IMR-90 (cell line): ENCODE data around the gene REPS2. TPM values are rescaled to one million over a fixed set of nuclear protein-coding genes. Genes with fewer than 3 reads are reported as not detected.

Experiments
- ATAC-seq: fragments of 200-7000 bp; cut with Tn5 transposase; 2 replicates; pipeline ENCODE4 v1.9.1; 2020; ENCODE audit warnings: low read depth, mild to moderate bottlenecking, moderate library complexity
- BruUV-seq: library from RNA; stranded (reverse); fragments of 400-500 nt; replicated peaks from 2 replicates; lab custom pipeline; 2021; lab: Mats Ljungman, UMichigan
- CTCF ChIA-PET: fragments of 300-600 bp; formaldehyde crosslinking; extraction: SDS; loops from one replicate; lab custom pipeline; 2021; ENCODE audit warnings: antibody characterized with exemption; lab: Yijun Ruan, JAX
- POLR2A ChIA-PET: fragments of 300-600 bp; sonication (Branson Sonifier 250); formaldehyde crosslinking; loops from one replicate; lab custom pipeline; 2022; ENCODE audit warnings: antibody characterized with exemption; ENCODE audit not compliant: unreplicated experiment; lab: Charles Lee
- DNase-seq: peaks from one replicate; pipeline ENCODE4 v3.0.0; 2013
- H2AFZ ChIP-seq: replicated peaks from 2 replicates; pipeline ENCODE3; 2013; ENCODE audit warnings: low read length, mild to moderate bottlenecking; ENCODE audit not compliant: poor library complexity
- H2AK5ac ChIP-seq: 2 replicates; pipeline ENCODE4 v1.6.1; 2013; ENCODE audit warnings: low read depth, low read length, inconsistent platforms
- H2AK9ac ChIP-seq: replicated peaks from 2 replicates; pipeline ENCODE3; 2013; ENCODE audit warnings: mild to moderate bottlenecking, low read depth, low read length, moderate library complexity; ENCODE audit not compliant: poor library complexity
- H2BK120ac ChIP-seq: 2 replicates; pipeline ENCODE4 v1.6.1; 2013; ENCODE audit warnings: low read depth, low read length, inconsistent platforms
- H2BK15ac ChIP-seq: 3 replicates; pipeline ENCODE4 v1.6.1; 2013; ENCODE audit warnings: low read depth, low read length, inconsistent platforms
- H2BK20ac ChIP-seq: 2 replicates; pipeline ENCODE4 v1.6.1; 2013; ENCODE audit warnings: low read depth, mild to moderate bottlenecking, inconsistent platforms, low read length, moderate library complexity
- H2BK5ac ChIP-seq: 2 replicates; pipeline ENCODE4 v1.6.1; 2013; ENCODE audit warnings: mild to moderate bottlenecking, low read depth, low read length, inconsistent platforms; ENCODE audit not compliant: poor library complexity, severe bottlenecking
- H3K14ac ChIP-seq: replicated peaks from 2 replicates; pipeline ENCODE4 v1.6.1; 2013; ENCODE audit warnings: low read depth, low read length, inconsistent platforms
- H3K18ac ChIP-seq: 2 replicates; pipeline ENCODE4 v1.6.1; 2013; ENCODE audit warnings: low read depth, low read length, control low read depth
- H3K23ac ChIP-seq: 2 replicates; pipeline ENCODE4 v1.6.1; 2013; ENCODE audit warnings: low read depth, low read length, inconsistent platforms
- H3K27ac ChIP-seq: 2 replicates; pipeline ENCODE4 v1.5.1; 2013; ENCODE audit warnings: mild to moderate bottlenecking, control low read depth, low read length; ENCODE audit not compliant: insufficient read depth
- H3K27me3 ChIP-seq: 2 replicates; pipeline ENCODE4 v1.6.1; 2013; ENCODE audit warnings: low read length; ENCODE audit not compliant: control insufficient read depth, insufficient read depth
- H3K36me3 ChIP-seq: 2 replicates; pipeline ENCODE4 v1.6.1; 2013; ENCODE audit warnings: low read length, mixed read lengths; ENCODE audit not compliant: control insufficient read depth, insufficient read depth
- H3K4ac ChIP-seq: 2 replicates; pipeline ENCODE4 v1.6.1; 2013; ENCODE audit warnings: low read depth, low read length, inconsistent platforms
- H3K4me1 ChIP-seq: 2 replicates; pipeline ENCODE4 v1.6.1; 2013; ENCODE audit warnings: low read length, mixed read lengths; ENCODE audit not compliant: control insufficient read depth, insufficient read depth
- H3K4me2 ChIP-seq: 2 replicates; pipeline ENCODE4 v1.6.1; 2013; ENCODE audit warnings: low read depth, mild to moderate bottlenecking, control low read depth, low read length, moderate library complexity
- H3K4me3 ChIP-seq: 2 replicates; pipeline ENCODE4 v1.5.1; 2013; ENCODE audit warnings: low read depth, mild to moderate bottlenecking, control low read depth, low read length, moderate library complexity; ENCODE audit not compliant: insufficient read depth
- H3K56ac ChIP-seq: 2 replicates; pipeline ENCODE4 v1.6.1; 2013; ENCODE audit warnings: low read length, inconsistent platforms; ENCODE audit not compliant: insufficient read depth; ENCODE audit errors: extremely low read depth
- H3K79me1 ChIP-seq, 2 experiments: 2 replicates each; pipeline ENCODE4 v1.6.1; 2013; ENCODE audit warnings: low read length in 2 of 2, inconsistent platforms in 1 of 2, low read depth in 1 of 2
- H3K9ac ChIP-seq: 2 replicates; pipeline ENCODE4 v1.6.1; 2013; ENCODE audit warnings: low read depth, low read length, control low read depth
- H3K9me1 ChIP-seq: 2 replicates; pipeline ENCODE4 v1.6.1; 2013; ENCODE audit warnings: low read length, inconsistent platforms; ENCODE audit not compliant: insufficient read depth
- H3K9me3 ChIP-seq: 2 replicates; pipeline ENCODE4 v1.6.1; 2013; ENCODE audit warnings: low read length; ENCODE audit not compliant: control insufficient read depth, insufficient read depth
- H4K20me1 ChIP-seq: 2 replicates; pipeline ENCODE4 v1.6.1; 2013; ENCODE audit warnings: low read length, inconsistent platforms; ENCODE audit not compliant: insufficient read depth
- H4K5ac ChIP-seq: 2 replicates; pipeline ENCODE4 v1.6.1; 2013; ENCODE audit warnings: mild to moderate bottlenecking, low read depth, low read length, control low read depth
- H4K8ac ChIP-seq, 2 experiments: 2 replicates each; pipeline ENCODE4 v1.6.1; 2013; ENCODE audit warnings: low read depth in 2 of 2, low read length in 2 of 2, control low read depth in 1 of 2, inconsistent platforms in 1 of 2
- H4K91ac ChIP-seq: 2 replicates; pipeline ENCODE4 v1.6.1; 2013; ENCODE audit warnings: low read depth, low read length, inconsistent platforms; ENCODE audit not compliant: insufficient read depth
- BHLHE40 ChIP-seq: fragments of 150-350 bp; IDR thresholded peaks from 2 replicates; pipeline ENCODE4 v1.6.1; 2016; ENCODE audit warnings: mild to moderate bottlenecking, low read depth, low read length
- CHD1 ChIP-seq: IDR thresholded peaks from 2 replicates; pipeline ENCODE4 v1.6.1; 2012; ENCODE audit warnings: low read depth, low read length, improper control_type of control experiment
- FOS ChIP-seq: fragments of 150-350 bp; IDR thresholded peaks from 2 replicates; pipeline ENCODE4 v1.6.1; 2016; ENCODE audit warnings: low read depth, low read length
- MAFK ChIP-seq: IDR thresholded peaks from 2 replicates; pipeline ENCODE4 v1.6.1; 2012; ENCODE audit warnings: low read depth, low read length, improper control_type of control experiment
- MAZ ChIP-seq: IDR thresholded peaks from 2 replicates; pipeline ENCODE4 v1.6.1; 2012; ENCODE audit warnings: low read depth, mild to moderate bottlenecking, low read length, improper control_type of control experiment, moderate library complexity, borderline replicate concordance
- MXI1 ChIP-seq: IDR thresholded peaks from 2 replicates; pipeline ENCODE4 v1.6.1; 2012; ENCODE audit warnings: low read depth, mild to moderate bottlenecking, low read length, moderate library complexity, borderline replicate concordance
- NFE2L2 ChIP-seq: fragments of 150-350 bp; IDR thresholded peaks from 2 replicates; pipeline ENCODE4 v1.6.1; 2016; ENCODE audit warnings: low read depth, mild to moderate bottlenecking, low read length
- POLR2A ChIP-seq: IDR thresholded peaks from 2 replicates; pipeline ENCODE4 v1.6.1; 2012; ENCODE audit warnings: mild to moderate bottlenecking, low read depth, low read length
- RAD21 ChIP-seq: IDR thresholded peaks from 2 replicates; pipeline ENCODE4 v1.6.1; 2012; ENCODE audit warnings: low read length, improper control_type of control experiment
- RCOR1 ChIP-seq: IDR thresholded peaks from 2 replicates; pipeline ENCODE4 v1.6.1; 2012; ENCODE audit warnings: mild to moderate bottlenecking, low read length, improper control_type of control experiment; ENCODE audit not compliant: insufficient replicate concordance
- RFX5 ChIP-seq: IDR thresholded peaks from 2 replicates; pipeline ENCODE4 v1.8.0; 2012; ENCODE audit warnings: low read depth, mild to moderate bottlenecking, low read length, moderate library complexity
- SMC3 ChIP-seq: fragments of 150-350 bp; IDR thresholded peaks from 2 replicates; pipeline ENCODE4 v1.6.1; 2016; ENCODE audit warnings: low read depth, mild to moderate bottlenecking, antibody characterized with exemption, low read length, moderate library complexity
- WGBS, 2 experiments: methylation state at CpG; one replicate each; pipeline versions ENCODE4 v1.1.5 to v1.1.7; 2013; ENCODE audit warnings: missing lambda C conversion rate in 2 of 2; ENCODE audit not compliant: insufficient read length in 1 of 2; ENCODE audit errors: extremely low coverage in 2 of 2; 5-methylcytosine and 5-hydroxymethylcytosine counted together
- dilution Hi-C: fragments of 300-500 bp; cut with HindIII; formaldehyde crosslinking; loops from one replicate; pipeline ENCODE4 v1.14.3; 2018; ENCODE audit warnings: low sequenced_read_pairs; ENCODE audit not compliant: unreplicated experiment
- in situ Hi-C: fragments of 300-500 bp; cut with MboI; formaldehyde crosslinking; loops from 3 replicates; pipeline ENCODE4 v1.14.3; 2019; ENCODE audit warnings: low sequenced_read_pairs, inconsistent platforms, mixed read lengths
- intact Hi-C: fragments of 100-400 bp; cut with micrococcal nuclease; formaldehyde crosslinking; loops from 2 replicates; pipeline ENCODE4 v1.10.0; 2022
- polyA plus RNA-seq, 3 experiments: library from polyadenylated mRNA; depleted of rRNA; stranded (reverse); fragments of >200 nt; gene quantifications; 2 replicates each; pipeline ENCODE4 v1.2.3, GENCODE V29; 2012; ENCODE audit warnings: low replicate concordance in 1 of 3
- total RNA-seq: library from RNA; depleted of rRNA; stranded (reverse); fragments of >200 nt; gene quantifications from 2 replicates; pipeline ENCODE4 v1.2.3, GENCODE V29; 2012
- TF ChIP-seq, protein P1 (sequence below): fragments of 150-350 bp; IDR thresholded peaks from 2 replicates; pipeline ENCODE4 v1.6.1; 2016; ENCODE audit warnings: low read depth, mild to moderate bottlenecking, low read length, moderate library complexity, borderline replicate concordance
- TF ChIP-seq, protein P2 (sequence below): fragments of 150-350 bp; IDR thresholded peaks from 2 replicates; pipeline ENCODE4 v1.6.1; 2017; ENCODE audit warnings: mild to moderate bottlenecking, antibody characterized with exemption, low read length, low read depth

Gene REPS2
- total and polyA plus RNA-seq, 2 of the 4 experiments (the other 2 are of a cell fraction), result 0.02 to 0.18 TPM

DNA sequence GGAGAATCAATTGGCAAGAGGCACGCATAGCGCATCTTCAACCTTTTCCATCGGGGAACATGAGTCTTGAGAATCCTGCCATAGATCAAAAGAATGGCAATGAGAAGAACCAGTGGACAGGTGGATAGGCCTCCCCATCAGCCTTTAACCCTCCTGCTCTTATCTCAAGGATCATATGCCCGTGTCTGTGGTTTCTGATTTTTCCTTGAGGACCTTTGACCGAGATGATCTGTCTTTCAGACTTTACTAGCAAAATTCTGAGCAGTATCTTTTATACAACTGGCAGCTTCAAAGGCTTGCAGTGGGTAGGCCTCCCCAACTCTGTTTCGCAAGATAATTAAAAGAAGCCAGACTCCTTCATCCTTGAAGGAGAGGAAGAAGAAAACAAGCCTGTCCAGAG is 174.4 kb downstream of the REPS2 start:
- in situ Hi-C loops (no loop called here), dilution Hi-C loops (no loop called here), intact Hi-C loops (loop anchor here (2.0 to 5.0 kb wide), 2 partner anchors 471 to 570 kb away; no protein-coding TSS in a partner anchor)
- Histone ChIP-seq H3K4me3 (no peak overlapping the region), H3K4me1 (no peaks in the 10 kb centered on the region), H2AFZ (no peak overlapping the region), H3K18ac (no peak overlapping the region), H3K9me1 (no peaks in the 10 kb centered on the region), H2BK20ac (no peak overlapping the region), H3K27ac (no peak overlapping the region), H3K4ac (no peak overlapping the region), H3K36me3 (no peaks in the 10 kb centered on the region), H2AK5ac (no peak overlapping the region), H4K91ac (no peak overlapping the region), H2AK9ac (no peak overlapping the region), H4K8ac (no peak overlapping the region), H3K56ac (no peak overlapping the region), H3K9ac (no peak overlapping the region), H2BK5ac (no peak overlapping the region), H3K27me3 (peaks cover 1% of the 10 kb centered on the region; the same call in 1 of the 2 replicates), H3K23ac (no peak overlapping the region), H2BK15ac (no peak overlapping the region), H3K14ac (no peak overlapping the region), H2BK120ac (no peak overlapping the region), H4K5ac (no peak overlapping the region), H4K20me1 (no peaks in the 10 kb centered on the region), H3K4me2 (no peak overlapping the region), H3K79me1 (no peaks in the 10 kb centered on the region), H3K9me3 (no peaks in the 10 kb centered on the region)
- BruUV-seq, result no TSS peak
- WGBS, 2 experiments, result 0% methylated on average over 1 of the region's 6 CpGs; no CpG with 5 or more reads in 1 of the 2 experiments
- ATAC-seq (no peak), DNase-seq (no peak)
- ChIA-PET POLR2A (no interaction called here), CTCF (interaction anchor here (0.6 kb wide), 1 partner anchor 571 kb away, joined by 3 read pairs; no protein-coding TSS in a partner anchor)
- TF ChIP-seq, protein P1, sequence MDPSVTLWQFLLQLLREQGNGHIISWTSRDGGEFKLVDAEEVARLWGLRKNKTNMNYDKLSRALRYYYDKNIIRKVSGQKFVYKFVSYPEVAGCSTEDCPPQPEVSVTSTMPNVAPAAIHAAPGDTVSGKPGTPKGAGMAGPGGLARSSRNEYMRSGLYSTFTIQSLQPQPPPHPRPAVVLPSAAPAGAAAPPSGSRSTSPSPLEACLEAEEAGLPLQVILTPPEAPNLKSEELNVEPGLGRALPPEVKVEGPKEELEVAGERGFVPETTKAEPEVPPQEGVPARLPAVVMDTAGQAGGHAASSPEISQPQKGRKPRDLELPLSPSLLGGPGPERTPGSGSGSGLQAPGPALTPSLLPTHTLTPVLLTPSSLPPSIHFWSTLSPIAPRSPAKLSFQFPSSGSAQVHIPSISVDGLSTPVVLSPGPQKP, result no peak
- TF ChIP-seq, protein P2, sequence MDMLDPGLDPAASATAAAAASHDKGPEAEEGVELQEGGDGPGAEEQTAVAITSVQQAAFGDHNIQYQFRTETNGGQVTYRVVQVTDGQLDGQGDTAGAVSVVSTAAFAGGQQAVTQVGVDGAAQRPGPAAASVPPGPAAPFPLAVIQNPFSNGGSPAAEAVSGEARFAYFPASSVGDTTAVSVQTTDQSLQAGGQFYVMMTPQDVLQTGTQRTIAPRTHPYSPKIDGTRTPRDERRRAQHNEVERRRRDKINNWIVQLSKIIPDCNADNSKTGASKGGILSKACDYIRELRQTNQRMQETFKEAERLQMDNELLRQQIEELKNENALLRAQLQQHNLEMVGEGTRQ, result no peak
- TF ChIP-seq FOS (no peak), MAFK (no peak), RFX5 (no peak), MXI1 (no peak), MAZ (no peak), CHD1 (no peak), NFE2L2 (no peak), RAD21 (no peak), BHLHE40 (no peak), SMC3 (no peak), RCOR1 (no peak), POLR2A (no peak)
